Stomach smooth muscle (tissue), 2 donors: ENCODE data around the gene AGBL4.

Experiments used
- H3K27ac ChIP-seq: one replicate; pipeline ENCODE4 v1.7.0; 2013; ENCODE audit warnings: mild to moderate bottlenecking, low read length, inconsistent platforms
- H3K27me3 ChIP-seq, 2 donors: one replicate each; pipeline ENCODE4 v1.7.0; 2013; ENCODE audit warnings: low read length in 2 of 2; ENCODE audit not compliant: insufficient read depth in 2 of 2, control insufficient read depth in 1 of 2
- H3K36me3 ChIP-seq, 2 donors: one replicate each; pipeline ENCODE4 v1.7.0; 2013; ENCODE audit warnings: low read length in 2 of 2; ENCODE audit not compliant: control insufficient read depth in 2 of 2, insufficient read depth in 2 of 2
- H3K4me1 ChIP-seq: one replicate; pipeline ENCODE4 v1.7.0; 2013; ENCODE audit warnings: low read length; ENCODE audit not compliant: control insufficient read depth, insufficient read depth
- H3K4me3 ChIP-seq, 2 donors: one replicate each; pipeline ENCODE4 v1.7.0; 2013; ENCODE audit warnings: low read length in 2 of 2
- H3K9ac ChIP-seq, 2 donors: one replicate each; pipeline ENCODE4 v1.7.0; 2013; ENCODE audit warnings: low read length in 2 of 2, mild to moderate bottlenecking in 1 of 2
- H3K9me3 ChIP-seq, 2 donors: one replicate each; pipeline ENCODE4 v1.7.0; 2013; ENCODE audit warnings: low read length in 2 of 2; ENCODE audit not compliant: control insufficient read depth in 2 of 2
- donor health status: healthy.
- donor health status: Pancreatic carcinoma.

Gene AGBL4

DNA sequence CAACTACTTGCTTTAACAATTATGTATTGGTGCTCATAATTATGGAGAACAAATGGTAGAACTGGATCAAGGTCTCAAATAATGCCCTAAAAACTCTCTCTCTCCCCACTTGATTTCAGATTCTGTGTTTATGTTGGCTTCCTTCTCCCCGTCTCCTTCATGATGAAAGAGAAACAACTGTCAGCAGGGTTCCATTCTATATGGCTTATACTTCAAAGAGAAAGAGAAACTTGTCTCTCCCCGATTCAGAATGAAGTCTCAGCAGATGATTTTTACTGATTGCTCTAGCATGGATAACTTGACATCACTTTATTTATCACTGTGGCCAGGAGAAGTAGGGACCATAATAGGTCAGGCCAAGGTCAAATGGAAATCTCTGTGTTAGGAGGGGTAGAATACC lies 575.6 kb downstream of the AGBL4 start:
- Histone ChIP-seq H3K27ac (no peak overlapping the region), H3K4me3 (no peak overlapping the region), H3K9ac (no peak overlapping the region), H3K4me1 (no peaks in the 10 kb centered on the region), H3K36me3 (no peaks in the 10 kb centered on the region), H3K9me3 (peaks cover 0 to 3% of the 10 kb centered on the region in 2 donors), H3K27me3 (no peaks in the 10 kb centered on the region)

DNA sequence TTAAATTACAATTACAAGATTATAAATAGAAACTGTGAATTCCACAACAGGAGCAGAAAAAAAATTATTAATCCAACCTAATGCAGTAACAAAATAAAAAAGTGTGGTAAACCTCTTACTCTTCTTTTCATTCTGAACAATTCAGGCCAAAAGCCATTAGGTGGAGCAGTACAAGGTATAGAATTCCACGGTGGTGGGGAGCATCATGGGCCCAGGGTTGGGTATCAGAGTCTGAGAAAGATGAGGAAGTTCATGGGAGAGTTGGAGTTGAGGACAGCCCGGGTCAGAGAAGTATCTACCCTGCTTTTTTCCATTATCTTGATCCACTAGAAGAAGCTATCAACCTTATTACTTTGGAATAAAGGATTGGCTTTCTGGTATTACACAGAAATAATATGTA lies 586.9 kb downstream of the AGBL4 start:
- Histone ChIP-seq H3K9me3 (peaks cover 0 to 9% of the 10 kb centered on the region in 2 donors), H3K27me3 (no peaks in the 10 kb centered on the region), H3K36me3 (no peaks in the 10 kb centered on the region), H3K4me3 (no peak overlapping the region), H3K4me1 (no peaks in the 10 kb centered on the region), H3K27ac (no peak overlapping the region), H3K9ac (no peak overlapping the region)

DNA sequence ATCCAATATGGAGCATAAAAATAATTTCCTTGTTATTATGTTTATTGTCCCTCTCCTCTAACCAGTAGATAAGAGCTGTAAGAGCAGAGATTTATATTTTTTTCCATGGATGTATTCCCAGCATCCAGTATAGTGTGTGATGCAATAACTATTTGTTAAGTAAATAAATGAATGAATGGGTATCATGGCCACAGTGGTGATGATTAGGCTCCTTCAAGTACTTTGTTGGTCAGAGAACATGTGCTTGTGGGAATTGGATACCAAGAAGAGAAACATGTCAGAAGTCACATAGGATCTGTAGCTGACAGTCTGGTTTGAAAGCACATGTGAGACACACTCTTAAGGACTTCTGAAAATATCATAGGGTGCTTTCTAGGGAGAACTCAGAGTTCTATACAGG lies 588.5 kb downstream of the AGBL4 start:
- H3K27me3 ChIP-seq: no peaks in the 10 kb centered on the region
- H3K36me3 ChIP-seq: no peaks in the 10 kb centered on the region
- no peak overlapping the region for H3K27ac ChIP-seq
- H3K4me1 ChIP-seq: no peaks in the 10 kb centered on the region
- H3K9ac ChIP-seq: no peak overlapping the region
- no peak overlapping the region for H3K4me3 ChIP-seq
- H3K9me3 ChIP-seq: peaks cover 0 to 6% of the 10 kb centered on the region in 2 donors

- Histone ChIP-seq H3K9ac (no peak overlapping the region), H3K27me3 (no peaks in the 10 kb centered on the region), H3K4me3 (no peak overlapping the region), H3K9me3 (no peaks in the 10 kb centered on the region), H3K4me1 (no peaks in the 10 kb centered on the region), H3K27ac (no peak overlapping the region), H3K36me3 (no peaks in the 10 kb centered on the region)
These were observed 599.0 kb downstream of the AGBL4 start for GRCh38 chr1:49424782-49425181.

DNA sequence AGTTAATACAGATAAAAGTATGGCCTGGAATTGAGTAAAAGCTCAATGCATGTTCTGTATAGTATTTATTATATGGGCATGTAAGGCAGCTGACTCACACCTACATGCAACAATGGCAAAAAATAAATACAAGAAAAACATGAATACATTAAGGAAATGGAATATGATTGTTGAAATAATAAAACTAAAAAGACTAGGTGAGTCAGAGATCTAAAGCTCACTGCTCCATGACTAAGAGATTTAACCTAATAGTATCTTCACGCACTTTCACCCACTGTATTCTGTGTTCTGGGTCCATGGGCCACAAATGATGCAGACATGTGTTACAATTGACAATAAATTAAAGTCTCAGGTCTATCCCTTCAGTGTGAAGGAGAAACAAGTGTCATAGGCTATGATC lies 607.0 kb downstream of the AGBL4 start:
- H3K9me3 ChIP-seq: no peaks in the 10 kb centered on the region
- no peaks in the 10 kb centered on the region for H3K4me1 ChIP-seq
- no peak overlapping the region for H3K4me3 ChIP-seq
- H3K36me3 ChIP-seq: no peaks in the 10 kb centered on the region
- H3K9ac ChIP-seq: no peak overlapping the region
- no peak overlapping the region for H3K27ac ChIP-seq
- no peaks in the 10 kb centered on the region for H3K27me3 ChIP-seq

DNA sequence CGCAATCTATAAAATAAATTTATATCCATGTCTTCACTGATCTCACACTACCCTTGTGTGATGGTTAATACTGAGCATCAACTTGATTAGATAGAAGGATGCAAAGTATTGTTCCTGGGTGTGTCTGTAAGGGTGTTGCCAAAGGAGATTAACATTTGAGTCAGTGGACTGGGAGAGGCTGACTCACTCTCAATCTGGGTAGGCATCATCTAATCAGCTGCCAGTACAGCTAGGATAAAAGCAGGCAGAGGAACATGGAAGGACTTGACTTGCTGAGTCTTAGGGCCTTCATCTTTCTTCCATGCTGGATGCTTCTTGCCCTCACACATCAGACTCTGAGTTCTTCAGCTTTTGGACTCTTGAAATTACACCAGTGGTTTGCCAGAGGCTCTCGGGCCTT lies 615.4 kb downstream of the AGBL4 start:
- Histone ChIP-seq H3K27ac (no peak overlapping the region), H3K27me3 (no peaks in the 10 kb centered on the region), H3K4me3 (no peak overlapping the region), H3K9ac (no peak overlapping the region), H3K9me3 (no peaks in the 10 kb centered on the region), H3K36me3 (no peaks in the 10 kb centered on the region), H3K4me1 (no peaks in the 10 kb centered on the region)

GRCh38 chr1:49397086-49397485 lies 626.7 kb downstream of the AGBL4 start:
- Histone ChIP-seq H3K9ac (no peak overlapping the region), H3K36me3 (no peaks in the 10 kb centered on the region), H3K9me3 (no peaks in the 10 kb centered on the region)

GRCh38 chr1:49394200-49394599 lies 629.6 kb downstream of the AGBL4 start:
- Histone ChIP-seq H3K4me3 (no peak overlapping the region), H3K27ac (no peak overlapping the region), H3K9ac (no peak overlapping the region), H3K27me3 (no peaks in the 10 kb centered on the region), H3K9me3 (no peaks in the 10 kb centered on the region), H3K4me1 (no peaks in the 10 kb centered on the region), H3K36me3 (no peaks in the 10 kb centered on the region)

More at GRCh38 chr1:49397086-49397485, 626.7 kb downstream of the AGBL4 start:
- no peak overlapping the region for H3K4me3 ChIP-seq
- H3K27ac ChIP-seq: no peak overlapping the region
- H3K4me1 ChIP-seq: no peaks in the 10 kb centered on the region
- H3K27me3 ChIP-seq: no peaks in the 10 kb centered on the region

DNA sequence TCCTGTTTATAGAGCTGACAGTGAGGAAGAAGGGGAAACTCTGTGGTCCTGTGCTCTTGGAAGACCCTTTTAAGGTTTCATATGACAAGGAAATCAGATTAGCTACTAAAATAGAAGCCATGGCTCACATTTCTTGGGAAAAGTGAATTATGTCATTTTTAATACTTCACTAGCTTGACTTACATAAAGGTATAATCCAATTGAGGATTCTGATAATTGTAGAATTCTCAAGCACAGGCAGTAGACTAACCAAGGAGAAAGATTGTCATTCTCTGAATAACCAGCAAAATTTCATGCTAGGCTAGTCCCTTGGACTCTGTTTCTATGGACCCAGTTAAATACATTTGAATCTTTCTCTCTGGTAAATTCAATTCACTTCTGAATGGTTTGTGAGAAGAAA lies 634.1 kb downstream of the AGBL4 start:
- no peak overlapping the region for H3K4me3 ChIP-seq
- H3K4me1 ChIP-seq: no peaks in the 10 kb centered on the region
- no peak overlapping the region for H3K9ac ChIP-seq
- H3K27ac ChIP-seq: no peak overlapping the region
- no peaks in the 10 kb centered on the region for H3K36me3 ChIP-seq
- no peaks in the 10 kb centered on the region for H3K27me3 ChIP-seq
- no peaks in the 10 kb centered on the region for H3K9me3 ChIP-seq

DNA sequence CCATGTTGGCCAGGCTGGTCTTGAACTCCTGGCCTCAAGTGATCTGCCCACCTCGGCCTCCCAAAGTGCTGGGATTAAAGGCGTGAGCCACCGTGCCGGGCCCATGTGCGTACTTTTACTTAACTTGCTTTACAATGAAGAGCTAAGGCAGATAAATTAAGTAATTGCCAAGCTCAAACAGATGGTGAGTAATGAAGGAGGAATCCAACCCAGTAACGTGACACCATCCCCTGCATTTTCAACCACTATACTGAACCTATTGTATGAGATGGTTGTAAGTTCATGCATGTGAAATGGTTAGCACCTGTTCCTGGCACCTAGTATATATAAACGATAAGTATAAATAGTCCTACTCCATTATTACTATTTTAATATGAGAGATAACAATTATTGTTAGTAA lies 659.1 kb downstream of the AGBL4 start:
- H3K27me3 ChIP-seq: no peaks in the 10 kb centered on the region
- no peaks in the 10 kb centered on the region for H3K4me1 ChIP-seq
- no peaks in the 10 kb centered on the region for H3K36me3 ChIP-seq
- H3K9ac ChIP-seq: no peak overlapping the region
- no peak overlapping the region for H3K4me3 ChIP-seq
- H3K27ac ChIP-seq: no peak overlapping the region
- H3K9me3 ChIP-seq: peaks cover 0 to 2% of the 10 kb centered on the region in 2 donors

DNA sequence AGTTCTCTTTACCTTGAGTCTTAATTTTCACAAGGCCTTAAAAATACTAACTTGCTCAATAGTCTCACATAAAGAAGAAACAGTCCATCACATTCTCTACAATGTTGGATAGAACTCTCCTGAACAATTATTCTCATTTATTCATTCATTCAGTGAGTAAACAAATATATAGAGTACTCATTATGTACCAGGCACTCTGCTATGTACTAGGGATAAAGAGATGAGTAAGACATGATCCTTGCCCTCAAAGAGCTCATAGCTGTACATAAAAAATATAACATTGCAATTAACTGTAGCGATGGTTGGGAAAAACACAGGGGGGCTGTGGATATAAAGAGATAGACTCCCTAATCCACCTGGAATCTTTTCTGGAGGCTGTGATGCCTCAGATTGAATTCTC lies 660.1 kb downstream of the AGBL4 start:
- Histone ChIP-seq H3K27ac (no peak overlapping the region), H3K4me3 (no peak overlapping the region), H3K36me3 (no peaks in the 10 kb centered on the region), H3K27me3 (no peaks in the 10 kb centered on the region), H3K9me3 (peaks cover 0 to 2% of the 10 kb centered on the region in 2 donors), H3K4me1 (no peaks in the 10 kb centered on the region), H3K9ac (no peak overlapping the region)
